Epithelial cell of esophagus (primary cell): ENCODE results near the gene ALDH3B2.

ENCODE experiments used
- DNase-seq: peaks from one replicate; pipeline ENCODE4 v3.0.0; 2010; ENCODE audit warnings: low read depth
- H3K4me3 ChIP-seq: 2 replicates; pipeline ENCODE4 v1.5.1; 2011; ENCODE audit warnings: mild to moderate bottlenecking, low read length, control low read depth
- TF ChIP-seq, protein P1 (sequence below): IDR thresholded peaks from 2 replicates; pipeline ENCODE4 v1.5.1; 2011; ENCODE audit warnings: low read depth, mild to moderate bottlenecking, low read length, control low read depth, inconsistent platforms; ENCODE audit not compliant: insufficient read depth; ENCODE audit errors: missing control alignments

ALDH3B2 gene

DNA sequence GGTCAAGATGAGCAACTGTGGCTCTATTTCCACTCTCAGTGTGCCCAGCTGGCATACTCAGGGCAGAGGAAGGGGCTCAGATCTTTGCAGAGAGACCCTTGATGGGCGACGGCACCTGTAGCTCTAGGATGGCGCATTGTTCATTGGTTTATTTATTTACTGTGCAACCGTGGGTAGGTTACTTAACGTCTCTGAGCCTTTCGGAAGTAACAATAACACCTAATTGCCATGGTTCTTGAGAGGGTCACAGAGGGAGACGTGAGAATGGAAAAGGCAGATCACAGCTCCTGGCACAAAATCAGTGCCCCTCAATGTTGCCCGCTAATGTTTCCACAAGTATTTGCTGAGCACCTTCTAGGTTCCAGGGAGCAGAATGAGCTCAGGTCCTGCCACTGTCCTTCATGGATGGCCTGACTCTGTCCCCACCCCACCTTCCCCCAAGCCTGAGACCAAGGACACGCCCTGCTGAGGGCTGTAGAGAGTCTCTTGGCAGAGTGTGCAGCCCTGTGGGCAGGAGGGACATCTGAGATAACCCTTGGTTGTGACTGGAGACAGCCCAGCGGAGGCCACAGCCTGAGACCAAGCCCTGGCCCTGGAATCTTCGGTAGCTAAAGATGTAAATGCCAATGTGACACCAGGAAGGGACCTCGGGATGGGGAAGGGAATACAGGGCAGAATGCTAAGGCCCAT is 780 bp upstream of the ALDH3B2 start:
- DNase-seq: no peak
- no peak overlapping the region for H3K4me3 ChIP-seq
- TF ChIP-seq, protein P1, sequence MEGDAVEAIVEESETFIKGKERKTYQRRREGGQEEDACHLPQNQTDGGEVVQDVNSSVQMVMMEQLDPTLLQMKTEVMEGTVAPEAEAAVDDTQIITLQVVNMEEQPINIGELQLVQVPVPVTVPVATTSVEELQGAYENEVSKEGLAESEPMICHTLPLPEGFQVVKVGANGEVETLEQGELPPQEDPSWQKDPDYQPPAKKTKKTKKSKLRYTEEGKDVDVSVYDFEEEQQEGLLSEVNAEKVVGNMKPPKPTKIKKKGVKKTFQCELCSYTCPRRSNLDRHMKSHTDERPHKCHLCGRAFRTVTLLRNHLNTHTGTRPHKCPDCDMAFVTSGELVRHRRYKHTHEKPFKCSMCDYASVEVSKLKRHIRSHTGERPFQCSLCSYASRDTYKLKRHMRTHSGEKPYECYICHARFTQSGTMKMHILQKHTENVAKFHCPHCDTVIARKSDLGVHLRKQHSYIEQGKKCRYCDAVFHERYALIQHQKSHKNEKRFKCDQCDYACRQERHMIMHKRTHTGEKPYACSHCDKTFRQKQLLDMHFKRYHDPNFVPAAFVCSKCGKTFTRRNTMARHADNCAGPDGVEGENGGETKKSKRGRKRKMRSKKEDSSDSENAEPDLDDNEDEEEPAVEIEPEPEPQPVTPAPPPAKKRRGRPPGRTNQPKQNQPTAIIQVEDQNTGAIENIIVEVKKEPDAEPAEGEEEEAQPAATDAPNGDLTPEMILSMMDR: no peak

DNA sequence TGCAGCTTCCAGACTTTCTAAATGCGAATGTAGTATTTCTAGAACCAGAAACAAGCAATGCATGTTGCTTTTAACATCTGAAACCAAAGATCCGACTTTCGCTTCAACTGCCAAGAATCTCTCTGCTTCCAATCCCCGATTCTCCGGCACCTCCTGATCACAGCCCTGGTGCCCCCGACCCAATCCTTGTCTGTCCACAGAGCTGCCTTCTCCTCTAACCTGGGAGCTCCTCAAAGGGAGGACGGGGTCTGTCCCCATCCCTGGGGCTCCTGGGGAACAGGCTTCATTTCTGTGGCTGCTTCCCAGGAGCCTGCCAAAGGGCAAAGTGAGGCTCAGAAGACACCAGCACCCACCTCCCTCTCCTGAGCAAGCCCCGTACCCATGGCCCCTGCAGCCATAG is 521 bp downstream of the ALDH3B2 start:
- peak overlapping the region; percentile 59 for H3K4me3 ChIP-seq
- TF ChIP-seq, protein P1: no peak
- no peak for DNase-seq

DNA sequence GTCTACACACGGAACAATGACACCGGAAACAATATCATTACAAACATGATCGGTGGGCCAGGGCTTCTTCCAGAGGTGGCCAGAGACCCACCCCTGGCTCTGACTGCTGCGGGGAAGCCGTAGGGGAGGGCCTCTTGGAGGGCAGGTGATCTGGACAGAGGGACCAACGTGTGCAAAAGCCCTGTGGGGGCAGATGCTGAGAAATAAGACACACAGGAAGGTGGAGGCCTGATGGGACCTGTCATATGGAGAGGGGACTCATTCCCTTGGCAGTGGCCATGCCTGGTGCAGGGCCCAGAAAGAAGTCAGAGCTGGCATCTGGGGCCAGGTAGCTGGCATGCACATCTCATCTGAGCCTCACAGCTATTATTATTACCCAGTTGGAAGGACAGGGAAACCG is 1.1 kb downstream of the ALDH3B2 start:
- H3K4me3 ChIP-seq: peak overlapping the region; percentile 59
- TF ChIP-seq, protein P1: no peak
- DNase-seq: no peak

GRCh38 chr11:67671211-67671520 is 3.3 kb downstream of the ALDH3B2 start:
- no peak overlapping the region for H3K4me3 ChIP-seq
- DNase-seq: no peak
- TF ChIP-seq, protein P1: no peak

DNA sequence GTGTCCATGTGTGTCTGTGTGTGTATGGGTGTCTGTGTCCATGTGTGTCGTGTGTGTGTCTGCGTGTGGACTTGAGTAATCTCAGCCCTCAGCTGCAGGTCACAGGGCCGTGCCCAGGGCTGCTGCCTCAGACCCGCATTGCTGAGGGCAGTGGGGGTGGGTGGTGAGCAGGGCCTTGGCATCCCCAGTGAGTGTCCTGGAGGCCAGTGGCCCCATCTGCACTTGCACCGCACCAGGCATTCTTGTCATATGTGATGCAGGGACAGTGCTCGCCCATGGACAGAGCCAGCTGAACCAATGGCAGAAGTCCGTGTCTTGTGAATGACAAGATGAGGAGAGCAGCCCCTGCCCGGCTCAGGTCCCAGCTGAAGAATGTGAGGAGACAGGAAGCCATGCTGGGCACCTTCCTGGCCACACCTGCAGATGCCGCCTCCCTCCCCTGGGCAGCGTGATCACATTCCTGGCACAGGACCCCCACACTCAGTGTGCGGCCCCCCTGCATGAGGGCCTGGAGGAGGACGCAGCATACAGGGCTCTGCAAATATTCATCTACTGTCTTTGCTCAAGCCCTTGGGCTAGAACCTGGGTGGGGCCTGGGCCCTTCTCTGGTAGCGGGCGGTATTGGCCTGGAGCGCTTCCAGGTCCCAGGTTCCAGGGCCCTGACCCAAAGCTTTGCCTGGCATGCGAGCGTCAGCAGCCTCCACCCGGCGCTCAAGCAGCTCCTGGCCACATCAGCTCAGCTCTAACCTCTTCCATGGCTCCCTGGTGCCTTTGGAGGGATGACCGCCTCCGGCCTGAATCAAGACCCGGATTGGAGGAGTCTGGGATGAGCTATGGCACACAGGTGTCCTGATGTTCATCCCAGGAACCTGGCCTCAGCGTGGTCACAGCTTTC is 3.9 kb downstream of the ALDH3B2 start:
- TF ChIP-seq, protein P1: no peak
- DNase-seq: no peak
- no peak overlapping the region for H3K4me3 ChIP-seq

DNA sequence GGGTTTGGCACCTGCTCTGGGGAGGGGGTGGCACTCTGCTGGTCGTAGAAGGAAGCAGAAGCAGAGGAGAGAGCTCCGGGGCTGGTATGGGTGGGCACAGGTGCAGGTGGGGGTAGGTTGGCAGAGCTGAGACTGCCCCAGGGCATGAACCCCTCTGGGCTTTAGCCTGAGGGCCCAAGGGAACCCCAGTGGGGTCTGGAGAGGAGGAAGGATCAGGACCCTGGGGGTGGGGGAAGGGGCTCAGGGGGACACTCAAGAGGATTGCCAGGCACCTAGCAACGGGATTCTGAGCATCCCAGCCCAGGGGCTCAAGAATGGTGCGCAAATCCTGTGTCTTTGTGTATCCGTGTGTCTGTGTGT is 6.3 kb downstream of the ALDH3B2 start:
- TF ChIP-seq, protein P1: no peak
- no peak overlapping the region for H3K4me3 ChIP-seq
- DNase-seq: no peak
